ENCODE measurements around the gene CFAP99.

DNA sequence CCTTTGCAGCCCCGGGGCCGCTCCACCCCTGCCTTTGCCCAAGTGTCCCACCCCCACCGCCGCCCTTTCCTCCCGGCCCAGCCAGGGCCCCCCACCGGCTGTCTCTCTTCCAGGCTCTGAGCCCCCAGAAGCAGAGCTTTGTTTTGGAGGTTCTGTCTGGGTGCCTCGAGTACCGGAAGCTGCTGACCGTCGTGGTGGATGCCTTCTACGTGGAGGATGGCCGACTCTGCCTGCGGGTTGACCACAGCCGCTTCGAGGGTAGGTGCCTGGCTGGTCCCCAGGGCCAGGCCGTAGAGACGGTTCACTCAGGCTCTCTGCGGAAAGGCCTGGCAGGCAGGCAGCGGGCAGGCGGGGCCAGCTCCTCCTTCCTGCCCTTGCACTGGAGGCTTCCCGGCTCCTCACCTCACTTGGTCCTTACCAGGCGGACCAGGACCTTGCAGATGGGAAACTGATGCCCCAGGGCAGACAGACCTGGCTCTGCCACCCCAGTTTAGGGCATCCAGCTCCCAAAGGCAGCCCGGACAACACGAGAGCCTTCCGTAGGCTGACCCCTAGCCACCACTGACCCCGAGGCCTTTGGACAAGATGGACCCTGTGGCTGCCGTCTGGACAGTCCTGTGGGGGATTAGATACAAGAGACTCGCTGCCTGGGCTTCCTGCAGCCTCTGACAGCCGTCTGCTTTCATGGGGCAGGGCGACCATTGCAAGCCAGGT, 18.2 kb downstream of the CFAP99 start:
- TF ChIP-seq, protein P1, sequence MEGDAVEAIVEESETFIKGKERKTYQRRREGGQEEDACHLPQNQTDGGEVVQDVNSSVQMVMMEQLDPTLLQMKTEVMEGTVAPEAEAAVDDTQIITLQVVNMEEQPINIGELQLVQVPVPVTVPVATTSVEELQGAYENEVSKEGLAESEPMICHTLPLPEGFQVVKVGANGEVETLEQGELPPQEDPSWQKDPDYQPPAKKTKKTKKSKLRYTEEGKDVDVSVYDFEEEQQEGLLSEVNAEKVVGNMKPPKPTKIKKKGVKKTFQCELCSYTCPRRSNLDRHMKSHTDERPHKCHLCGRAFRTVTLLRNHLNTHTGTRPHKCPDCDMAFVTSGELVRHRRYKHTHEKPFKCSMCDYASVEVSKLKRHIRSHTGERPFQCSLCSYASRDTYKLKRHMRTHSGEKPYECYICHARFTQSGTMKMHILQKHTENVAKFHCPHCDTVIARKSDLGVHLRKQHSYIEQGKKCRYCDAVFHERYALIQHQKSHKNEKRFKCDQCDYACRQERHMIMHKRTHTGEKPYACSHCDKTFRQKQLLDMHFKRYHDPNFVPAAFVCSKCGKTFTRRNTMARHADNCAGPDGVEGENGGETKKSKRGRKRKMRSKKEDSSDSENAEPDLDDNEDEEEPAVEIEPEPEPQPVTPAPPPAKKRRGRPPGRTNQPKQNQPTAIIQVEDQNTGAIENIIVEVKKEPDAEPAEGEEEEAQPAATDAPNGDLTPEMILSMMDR (IDR thresholded peaks at IDR 0.05; ENCODE audit: borderline replicate concordance, extremely low read depth, low read length, poor library complexity, severe bottlenecking) = no peak
- TF ChIP-seq EZH2 (IDR thresholded peaks at IDR 0.05; ENCODE audit: borderline replicate concordance, low read depth, low read length, severe bottlenecking) = no peak
